ENCODE results near the gene ICAM4. TPM values are rescaled to one million over a fixed set of nuclear protein-coding genes. Genes with fewer than 3 reads are reported as not detected.

ICAM4 gene
- total and polyA plus RNA-seq, 9 of the 15 experiments (the other 6 are each of a cell fraction or from before 2014, with no cell fraction given) = 14.1 to 86.1 (median 29.6) TPM

DNA sequence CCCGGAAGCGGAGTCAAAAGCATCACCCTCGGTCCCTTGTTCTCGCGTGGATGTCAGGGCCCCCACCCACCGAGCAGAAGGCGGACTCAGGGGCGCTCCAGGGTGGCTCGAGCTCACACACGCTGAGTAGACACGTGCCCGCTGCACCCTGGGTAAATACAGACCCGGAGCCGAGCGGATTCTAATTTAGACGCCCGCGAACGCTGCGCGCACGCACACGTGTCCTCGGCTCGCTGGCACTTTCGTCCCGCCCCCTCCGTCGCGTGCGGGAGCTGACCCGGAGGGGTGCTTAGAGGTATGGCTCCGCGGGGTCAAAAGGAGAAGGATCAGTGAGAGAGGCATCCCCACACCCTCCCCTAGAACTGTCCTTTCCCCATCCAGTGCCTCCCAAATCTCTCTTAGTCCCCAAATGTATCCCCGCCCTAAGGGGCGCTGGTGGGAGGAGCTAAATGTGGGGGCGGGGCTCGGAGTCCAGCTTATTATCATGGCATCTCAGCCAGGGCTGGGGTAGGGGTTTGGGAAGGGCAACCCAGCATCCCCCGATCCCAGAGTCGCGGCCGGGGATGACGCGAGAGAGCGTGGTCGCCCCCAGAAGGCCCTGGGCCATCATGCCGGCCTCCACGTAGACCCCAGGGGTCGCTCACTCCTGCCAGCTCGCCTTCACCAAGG, 2.5 kb downstream of the ICAM4 start (continued):
- TF ChIP-seq, protein P1, sequence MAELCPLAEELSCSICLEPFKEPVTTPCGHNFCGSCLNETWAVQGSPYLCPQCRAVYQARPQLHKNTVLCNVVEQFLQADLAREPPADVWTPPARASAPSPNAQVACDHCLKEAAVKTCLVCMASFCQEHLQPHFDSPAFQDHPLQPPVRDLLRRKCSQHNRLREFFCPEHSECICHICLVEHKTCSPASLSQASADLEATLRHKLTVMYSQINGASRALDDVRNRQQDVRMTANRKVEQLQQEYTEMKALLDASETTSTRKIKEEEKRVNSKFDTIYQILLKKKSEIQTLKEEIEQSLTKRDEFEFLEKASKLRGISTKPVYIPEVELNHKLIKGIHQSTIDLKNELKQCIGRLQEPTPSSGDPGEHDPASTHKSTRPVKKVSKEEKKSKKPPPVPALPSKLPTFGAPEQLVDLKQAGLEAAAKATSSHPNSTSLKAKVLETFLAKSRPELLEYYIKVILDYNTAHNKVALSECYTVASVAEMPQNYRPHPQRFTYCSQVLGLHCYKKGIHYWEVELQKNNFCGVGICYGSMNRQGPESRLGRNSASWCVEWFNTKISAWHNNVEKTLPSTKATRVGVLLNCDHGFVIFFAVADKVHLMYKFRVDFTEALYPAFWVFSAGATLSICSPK (IDR thresholded peaks at IDR 0.05; ENCODE audit: borderline replicate concordance) = no peak
- peak; percentile 24 for TF ChIP-seq HNRNPLL (IDR thresholded peaks at IDR 0.05; ENCODE audit: low read depth, low read length, poor library complexity, severe bottlenecking)
- TF ChIP-seq RNF2 (IDR thresholded peaks at IDR 0.05) = peak; percentile 16; the same call in 1 of the 2 replicates
- TF ChIP-seq, protein P2, sequence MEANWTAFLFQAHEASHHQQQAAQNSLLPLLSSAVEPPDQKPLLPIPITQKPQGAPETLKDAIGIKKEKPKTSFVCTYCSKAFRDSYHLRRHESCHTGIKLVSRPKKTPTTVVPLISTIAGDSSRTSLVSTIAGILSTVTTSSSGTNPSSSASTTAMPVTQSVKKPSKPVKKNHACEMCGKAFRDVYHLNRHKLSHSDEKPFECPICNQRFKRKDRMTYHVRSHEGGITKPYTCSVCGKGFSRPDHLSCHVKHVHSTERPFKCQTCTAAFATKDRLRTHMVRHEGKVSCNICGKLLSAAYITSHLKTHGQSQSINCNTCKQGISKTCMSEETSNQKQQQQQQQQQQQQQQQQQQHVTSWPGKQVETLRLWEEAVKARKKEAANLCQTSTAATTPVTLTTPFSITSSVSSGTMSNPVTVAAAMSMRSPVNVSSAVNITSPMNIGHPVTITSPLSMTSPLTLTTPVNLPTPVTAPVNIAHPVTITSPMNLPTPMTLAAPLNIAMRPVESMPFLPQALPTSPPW (CRISPR knock-in tag; IDR thresholded peaks at IDR 0.05) = no peak
- peak; percentile 75 to 80 for TF ChIP-seq NRF1 (conservative IDR thresholded peaks at IDR 0.05 in 1 of 2, IDR thresholded peaks at IDR 0.05 in 1 of 2)
- no peak for TF ChIP-seq HDGF (IDR thresholded peaks at IDR 0.05)
- peak; percentile 25; the same call in 1 of the 2 replicates for TF ChIP-seq XRCC5 (IDR thresholded peaks at IDR 0.05; ENCODE audit: low read depth, low read length)
- peak; percentile 33; the same call in 1 of the 2 replicates for TF ChIP-seq HSF4 (CRISPR knock-in tag; IDR thresholded peaks at IDR 0.05; ENCODE audit: borderline replicate concordance)
- TF ChIP-seq, protein P3, sequence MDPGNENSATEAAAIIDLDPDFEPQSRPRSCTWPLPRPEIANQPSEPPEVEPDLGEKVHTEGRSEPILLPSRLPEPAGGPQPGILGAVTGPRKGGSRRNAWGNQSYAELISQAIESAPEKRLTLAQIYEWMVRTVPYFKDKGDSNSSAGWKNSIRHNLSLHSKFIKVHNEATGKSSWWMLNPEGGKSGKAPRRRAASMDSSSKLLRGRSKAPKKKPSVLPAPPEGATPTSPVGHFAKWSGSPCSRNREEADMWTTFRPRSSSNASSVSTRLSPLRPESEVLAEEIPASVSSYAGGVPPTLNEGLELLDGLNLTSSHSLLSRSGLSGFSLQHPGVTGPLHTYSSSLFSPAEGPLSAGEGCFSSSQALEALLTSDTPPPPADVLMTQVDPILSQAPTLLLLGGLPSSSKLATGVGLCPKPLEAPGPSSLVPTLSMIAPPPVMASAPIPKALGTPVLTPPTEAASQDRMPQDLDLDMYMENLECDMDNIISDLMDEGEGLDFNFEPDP (CRISPR knock-in tag; IDR thresholded peaks at IDR 0.05) = 0 out of 2 replicates have a peak, but pooled peaks have one; percentile 34
- TF ChIP-seq BRCA1 (IDR thresholded peaks at IDR 0.05) = no peak
- TF ChIP-seq BRCA1 (CRISPR knock-in tag; IDR thresholded peaks at IDR 0.05) = peak; percentile 91; the same call in 1 of the 2 replicates
- peak in 1 of 2 experiments; percentile 78; a peak in 2 of 4 replicates for TF ChIP-seq HDAC1 (IDR thresholded peaks at IDR 0.05)
- no peak for TF ChIP-seq ZNF316 (IDR thresholded peaks at IDR 0.05)
- TF ChIP-seq, protein P4, sequence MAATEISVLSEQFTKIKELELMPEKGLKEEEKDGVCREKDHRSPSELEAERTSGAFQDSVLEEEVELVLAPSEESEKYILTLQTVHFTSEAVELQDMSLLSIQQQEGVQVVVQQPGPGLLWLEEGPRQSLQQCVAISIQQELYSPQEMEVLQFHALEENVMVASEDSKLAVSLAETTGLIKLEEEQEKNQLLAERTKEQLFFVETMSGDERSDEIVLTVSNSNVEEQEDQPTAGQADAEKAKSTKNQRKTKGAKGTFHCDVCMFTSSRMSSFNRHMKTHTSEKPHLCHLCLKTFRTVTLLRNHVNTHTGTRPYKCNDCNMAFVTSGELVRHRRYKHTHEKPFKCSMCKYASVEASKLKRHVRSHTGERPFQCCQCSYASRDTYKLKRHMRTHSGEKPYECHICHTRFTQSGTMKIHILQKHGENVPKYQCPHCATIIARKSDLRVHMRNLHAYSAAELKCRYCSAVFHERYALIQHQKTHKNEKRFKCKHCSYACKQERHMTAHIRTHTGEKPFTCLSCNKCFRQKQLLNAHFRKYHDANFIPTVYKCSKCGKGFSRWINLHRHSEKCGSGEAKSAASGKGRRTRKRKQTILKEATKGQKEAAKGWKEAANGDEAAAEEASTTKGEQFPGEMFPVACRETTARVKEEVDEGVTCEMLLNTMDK (IDR thresholded peaks at IDR 0.05; ENCODE audit: borderline replicate concordance, insufficient read depth, low read depth, low read length, poor library complexity, severe bottlenecking) = peak; percentile 34
- TF ChIP-seq, protein P5, sequence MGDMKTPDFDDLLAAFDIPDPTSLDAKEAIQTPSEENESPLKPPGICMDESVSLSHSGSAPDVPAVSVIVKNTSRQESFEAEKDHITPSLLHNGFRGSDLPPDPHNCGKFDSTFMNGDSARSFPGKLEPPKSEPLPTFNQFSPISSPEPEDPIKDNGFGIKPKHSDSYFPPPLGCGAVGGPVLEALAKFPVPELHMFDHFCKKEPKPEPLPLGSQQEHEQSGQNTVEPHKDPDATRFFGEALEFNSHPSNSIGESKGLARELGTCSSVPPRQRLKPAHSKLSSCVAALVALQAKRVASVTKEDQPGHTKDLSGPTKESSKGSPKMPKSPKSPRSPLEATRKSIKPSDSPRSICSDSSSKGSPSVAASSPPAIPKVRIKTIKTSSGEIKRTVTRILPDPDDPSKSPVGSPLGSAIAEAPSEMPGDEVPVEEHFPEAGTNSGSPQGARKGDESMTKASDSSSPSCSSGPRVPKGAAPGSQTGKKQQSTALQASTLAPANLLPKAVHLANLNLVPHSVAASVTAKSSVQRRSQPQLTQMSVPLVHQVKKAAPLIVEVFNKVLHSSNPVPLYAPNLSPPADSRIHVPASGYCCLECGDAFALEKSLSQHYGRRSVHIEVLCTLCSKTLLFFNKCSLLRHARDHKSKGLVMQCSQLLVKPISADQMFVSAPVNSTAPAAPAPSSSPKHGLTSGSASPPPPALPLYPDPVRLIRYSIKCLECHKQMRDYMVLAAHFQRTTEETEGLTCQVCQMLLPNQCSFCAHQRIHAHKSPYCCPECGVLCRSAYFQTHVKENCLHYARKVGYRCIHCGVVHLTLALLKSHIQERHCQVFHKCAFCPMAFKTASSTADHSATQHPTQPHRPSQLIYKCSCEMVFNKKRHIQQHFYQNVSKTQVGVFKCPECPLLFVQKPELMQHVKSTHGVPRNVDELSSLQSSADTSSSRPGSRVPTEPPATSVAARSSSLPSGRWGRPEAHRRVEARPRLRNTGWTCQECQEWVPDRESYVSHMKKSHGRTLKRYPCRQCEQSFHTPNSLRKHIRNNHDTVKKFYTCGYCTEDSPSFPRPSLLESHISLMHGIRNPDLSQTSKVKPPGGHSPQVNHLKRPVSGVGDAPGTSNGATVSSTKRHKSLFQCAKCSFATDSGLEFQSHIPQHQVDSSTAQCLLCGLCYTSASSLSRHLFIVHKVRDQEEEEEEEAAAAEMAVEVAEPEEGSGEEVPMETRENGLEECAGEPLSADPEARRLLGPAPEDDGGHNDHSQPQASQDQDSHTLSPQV (IDR thresholded peaks at IDR 0.05) = peak; percentile 88
- no peak for TF ChIP-seq FUS (optimal IDR thresholded peaks at IDR 0.05; ENCODE audit: low read depth, low read length)
